ENCODE data around the gene STAM.

STAM gene

DNA sequence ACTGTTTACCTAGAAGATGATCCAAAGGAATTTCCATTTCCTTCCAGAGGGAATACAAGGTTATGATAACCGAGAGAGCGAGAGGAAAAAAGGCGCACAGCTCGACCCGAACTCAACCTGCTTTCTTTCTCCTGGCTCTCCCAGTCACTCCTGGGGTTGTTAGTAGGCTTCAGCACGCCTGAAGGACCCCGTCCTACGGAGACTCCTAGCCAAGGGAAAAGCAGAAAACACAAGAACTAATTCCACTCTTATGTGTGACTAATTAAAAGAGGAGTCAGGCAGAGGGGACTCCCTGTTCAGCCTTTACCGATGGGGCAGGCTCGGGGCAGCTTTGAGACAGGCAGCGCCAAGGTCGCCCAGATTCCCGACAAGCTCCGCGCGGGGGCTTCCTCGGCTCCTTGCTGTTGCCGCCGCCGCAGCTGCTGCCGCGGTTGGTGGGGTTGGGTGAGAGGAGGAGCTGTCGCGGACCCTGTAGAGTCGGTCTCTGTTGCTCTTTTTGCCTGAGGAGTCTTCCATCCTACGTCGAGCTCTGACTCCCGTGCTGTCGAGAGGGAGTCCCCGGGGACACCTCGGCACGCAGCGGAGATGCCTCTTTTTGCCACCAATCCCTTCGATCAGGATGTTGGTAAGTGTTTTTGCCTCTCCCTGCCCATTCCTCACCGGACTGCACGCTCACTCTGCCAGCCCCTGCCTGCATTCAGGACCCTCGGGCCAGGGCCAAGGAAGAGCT, at the start of gene STAM:
STAM (plus strand) TSS at position 397 of the 730 bp plus-strand sequence; CDS start at position 586, 189 bp downstream.
- peak within 1 kb of the TSS; percentile 84 for H3K4me3 ChIP-seq (ENCODE audit: low read depth, low read length)
- DNase-seq (ENCODE audit: low read depth), result peak; percentile 69
- no peak for TF ChIP-seq CTCF (IDR thresholded peaks at IDR 0.05; ENCODE audit: low read depth, low read length, missing control alignments)

DNA sequence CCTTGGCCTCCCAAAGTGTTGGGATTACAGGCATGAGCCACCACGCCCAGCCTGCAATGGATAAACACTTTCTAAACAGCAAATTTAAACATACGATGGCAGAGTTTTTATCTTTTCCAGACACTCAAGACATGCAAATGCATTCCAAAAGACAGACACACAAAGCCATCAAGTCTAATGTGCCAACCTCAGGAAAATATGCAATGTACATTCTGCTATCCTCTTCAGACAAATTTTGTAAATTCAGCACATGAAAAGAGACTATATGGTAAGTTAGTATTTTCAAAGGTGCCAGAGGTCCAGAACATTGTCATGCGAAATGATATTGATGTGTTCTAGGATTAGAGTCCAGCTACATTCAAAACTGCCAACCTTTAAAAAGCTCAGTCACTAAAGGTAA, 46.6 kb upstream of the STAM start:
- no peak overlapping the region for H3K4me3 ChIP-seq (ENCODE audit: low read depth, low read length)
- no peak for DNase-seq (ENCODE audit: low read depth)
- TF ChIP-seq CTCF (IDR thresholded peaks at IDR 0.05; ENCODE audit: low read depth, low read length, missing control alignments), result no peak

GRCh38 chr10:17599089-17599488, 44.9 kb upstream of the STAM start:
- DNase-seq (ENCODE audit: low read depth), result no peak
- no peak overlapping the region for H3K4me3 ChIP-seq (ENCODE audit: low read depth, low read length)
- peak; percentile 37 for TF ChIP-seq CTCF (IDR thresholded peaks at IDR 0.05; ENCODE audit: low read depth, low read length, missing control alignments)

DNA sequence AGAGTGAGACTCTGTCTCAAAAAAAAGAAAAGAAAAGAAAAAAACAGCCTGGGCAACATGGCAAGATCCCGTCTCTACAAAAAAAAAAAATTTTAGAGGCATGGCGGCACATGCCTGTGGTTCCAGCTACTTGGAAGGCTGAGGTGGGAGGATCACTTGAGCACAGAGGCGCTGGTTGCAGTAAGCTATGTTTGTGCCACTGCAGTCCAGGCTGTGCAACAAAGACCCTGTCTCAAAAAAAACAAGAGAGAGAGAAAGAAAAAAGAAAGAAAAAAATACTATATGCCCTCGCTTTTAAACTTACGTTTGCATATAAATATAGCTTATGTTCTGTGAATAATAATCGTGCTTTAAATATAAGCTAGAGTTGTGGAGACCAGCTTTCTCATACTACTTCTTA, 38.0 kb upstream of the STAM start:
- no peak overlapping the region for H3K4me3 ChIP-seq (ENCODE audit: low read depth, low read length)
- DNase-seq (ENCODE audit: low read depth), result no peak
- TF ChIP-seq CTCF (IDR thresholded peaks at IDR 0.05; ENCODE audit: low read depth, low read length, missing control alignments), result no peak

- no peak overlapping the region for H3K4me3 ChIP-seq (ENCODE audit: low read depth, low read length)
- no peak for DNase-seq (ENCODE audit: low read depth)
- no peak for TF ChIP-seq CTCF (IDR thresholded peaks at IDR 0.05; ENCODE audit: low read depth, low read length, missing control alignments)
These were observed 37.4 kb upstream of the STAM start for GRCh38 chr10:17606547-17607040.

DNA sequence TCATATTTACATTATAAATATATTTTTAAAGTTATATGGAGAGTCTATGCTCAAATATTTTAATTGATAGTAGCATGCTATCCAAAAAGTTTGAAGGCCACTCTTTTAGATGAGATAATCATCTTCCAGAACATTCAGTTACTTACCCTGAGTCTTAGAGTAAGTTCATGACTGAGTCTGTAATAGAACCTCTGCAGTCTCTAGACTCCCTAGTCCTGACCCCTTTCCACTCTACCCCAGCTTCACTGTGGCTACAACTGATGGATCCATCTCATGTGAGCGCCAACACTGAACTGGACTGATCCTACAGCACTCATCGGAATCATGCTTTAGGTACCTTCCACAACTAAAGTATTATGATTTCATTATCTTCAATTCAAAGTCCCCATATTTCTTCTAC, 36.9 kb upstream of the STAM start:
- TF ChIP-seq CTCF (IDR thresholded peaks at IDR 0.05; ENCODE audit: low read depth, low read length, missing control alignments), result no peak
- H3K4me3 ChIP-seq (ENCODE audit: low read depth, low read length), result no peak overlapping the region
- no peak for DNase-seq (ENCODE audit: low read depth)
